Activated CD4-positive, alpha-beta T cell treated with anti-CD3 and anti-CD28 coated beads, Interleukin-2, amount 10 ng/mL, durations not matched to agents 24 days and 14 days (primary cell): ENCODE results near the gene IFIT1. TPM values are rescaled to one million over a fixed set of nuclear protein-coding genes. Genes with fewer than 3 reads are reported as not detected.
A peak's percentile ranks its signal among the peaks of the same experiment; 100 is the strongest.
"Not testable (repeated sequence)": the region's sequence is repeated elsewhere in the genome, so short reads cannot be mapped to it uniquely, and the experiment has no call there.

Experiments used
- DNase-seq: peaks from one replicate; pipeline ENCODE4 v3.0.0; 2022
- H3K27ac Mint-ChIP-seq: one replicate; pipeline ENCODE4 v1.8.0; 2022; ENCODE audit warnings: mild to moderate bottlenecking, mixed read lengths
- H3K27me3 Mint-ChIP-seq: one replicate; pipeline ENCODE4 v1.8.0; 2022; ENCODE audit warnings: mixed read lengths
- H3K36me3 Mint-ChIP-seq: one replicate; pipeline ENCODE4 v1.8.0; 2022; ENCODE audit warnings: low read depth, mild to moderate bottlenecking, mixed read lengths
- H3K4me1 Mint-ChIP-seq: one replicate; pipeline ENCODE4 v1.8.0; 2021; ENCODE audit warnings: mixed read lengths
- H3K4me3 Mint-ChIP-seq: one replicate; pipeline ENCODE4 v1.8.0; 2022; ENCODE audit warnings: mild to moderate bottlenecking, moderate library complexity, mixed read lengths
- H3K9me3 Mint-ChIP-seq: one replicate; pipeline ENCODE4 v1.8.0; 2021; ENCODE audit warnings: mixed read lengths
- intact Hi-C: fragments of 100-400 bp; cut with micrococcal nuclease; formaldehyde crosslinking; loops from one replicate; pipeline ENCODE4 v1.15.1; 2023
- total RNA-seq: library from RNA; stranded (reverse); gene quantifications from 2 replicates; pipeline ENCODE4 v1.2.3, GENCODE V29; 2022

The IFIT1 gene
- total RNA-seq, 1 donor from 2014 or later, result 0.58 TPM

- H3K27ac Mint-ChIP-seq, result peak overlapping the region; percentile 95
- peaks cover 30% of the 10 kb centered on the region for H3K36me3 Mint-ChIP-seq
- peaks cover 5% of the 10 kb centered on the region for H3K9me3 Mint-ChIP-seq
- intact Hi-C loops, result loop anchor here (1.0 to 10.0 kb wide), 7 partner anchors 15 to 1598 kb away; partner anchors contain the start of genes IFIT1, KIF20B and STAMBPL1
- peak; percentile 82 for DNase-seq
- no peaks in the 10 kb centered on the region for H3K27me3 Mint-ChIP-seq
- H3K4me3 Mint-ChIP-seq, result peak overlapping the region; percentile 92
- H3K4me1 Mint-ChIP-seq, result peaks cover 49% of the 10 kb centered on the region
Observed at GRCh38 chr10:89414879-89415821, 22.7 kb downstream of the IFIT1 start.

GRCh38 chr10:89416465-89416864, 24.0 kb downstream of the IFIT1 start:
- Mint-ChIP-seq H3K27me3 (no peaks in the 10 kb centered on the region), H3K36me3 (peaks cover 36% of the 10 kb centered on the region), H3K4me1 (peaks cover 46% of the 10 kb centered on the region), H3K27ac (no peak overlapping the region), H3K9me3 (peaks cover 5% of the 10 kb centered on the region), H3K4me3 (peak overlapping the region; percentile 92)
- intact Hi-C loops, result loop anchor here (10.0 kb wide), 1 partner anchor 412 kb away; no protein-coding TSS in a partner anchor
- peak; percentile 55 for DNase-seq

GRCh38 chr10:89419548-89419947, 27.1 kb downstream of the IFIT1 start:
- Mint-ChIP-seq H3K27ac (no peak overlapping the region), H3K9me3 (no peaks in the 10 kb centered on the region), H3K27me3 (no peaks in the 10 kb centered on the region), H3K36me3 (peaks cover 40% of the 10 kb centered on the region), H3K4me3 (peak overlapping the region; percentile 34), H3K4me1 (peaks cover 33% of the 10 kb centered on the region)
- intact Hi-C loops, result loop anchor here (10.0 kb wide), 1 partner anchor 415 kb away; no protein-coding TSS in a partner anchor
- DNase-seq, result no peak

GRCh38 chr10:89421018-89421476, 28.6 kb downstream of the IFIT1 start:
- H3K4me1 Mint-ChIP-seq, result peaks cover 28% of the 10 kb centered on the region
- DNase-seq, result peak; percentile 47
- intact Hi-C loops, result loop anchor here (10.0 kb wide), 1 partner anchor 374 kb away; no protein-coding TSS in a partner anchor
- H3K27ac Mint-ChIP-seq, result no peak overlapping the region
- no peaks in the 10 kb centered on the region for H3K27me3 Mint-ChIP-seq
- no peaks in the 10 kb centered on the region for H3K9me3 Mint-ChIP-seq
- no peak overlapping the region for H3K4me3 Mint-ChIP-seq
- peaks cover 39% of the 10 kb centered on the region for H3K36me3 Mint-ChIP-seq

- H3K4me3 Mint-ChIP-seq, result no peak overlapping the region
- peaks cover 4% of the 10 kb centered on the region for H3K4me1 Mint-ChIP-seq
- intact Hi-C loops, result loop anchor here (10.0 kb wide), 1 partner anchor 370 kb away; no protein-coding TSS in a partner anchor
- peaks cover 16% of the 10 kb centered on the region for H3K27me3 Mint-ChIP-seq
- H3K9me3 Mint-ChIP-seq, result no peaks in the 10 kb centered on the region
- DNase-seq, result no peak
- H3K36me3 Mint-ChIP-seq, result peaks cover 22% of the 10 kb centered on the region
- H3K27ac Mint-ChIP-seq, result no peak overlapping the region
Observed at GRCh38 chr10:89425000-89425399, 32.6 kb downstream of the IFIT1 start.

GRCh38 chr10:89426230-89426868, 33.9 kb downstream of the IFIT1 start:
- H3K27me3 Mint-ChIP-seq, result peaks cover 17% of the 10 kb centered on the region
- no peaks in the 10 kb centered on the region for H3K9me3 Mint-ChIP-seq
- peaks cover 14% of the 10 kb centered on the region for H3K36me3 Mint-ChIP-seq
- H3K27ac Mint-ChIP-seq, result no peak overlapping the region
- peak; percentile 71 for DNase-seq
- intact Hi-C loops, result loop anchor here (1.0 to 10.0 kb wide), 2 partner anchors 138 to 368 kb away; no protein-coding TSS in a partner anchor
- H3K4me1 Mint-ChIP-seq, result no peaks in the 10 kb centered on the region
- H3K4me3 Mint-ChIP-seq, result no peak overlapping the region

- Mint-ChIP-seq H3K27ac (no peak overlapping the region), H3K9me3 (no peaks in the 10 kb centered on the region), H3K4me3 (no peak overlapping the region), H3K4me1 (no peaks in the 10 kb centered on the region), H3K36me3 (peaks cover 4% of the 10 kb centered on the region), H3K27me3 (peaks cover 23% of the 10 kb centered on the region)
- no peak for DNase-seq
- intact Hi-C loops, result loop anchor here (10.0 kb wide), 1 partner anchor 367 kb away; no protein-coding TSS in a partner anchor
Observed at GRCh38 chr10:89427629-89428028, 35.2 kb downstream of the IFIT1 start.

GRCh38 chr10:89428877-89429276, 36.5 kb downstream of the IFIT1 start:
- H3K4me1 Mint-ChIP-seq, result no peaks in the 10 kb centered on the region
- H3K4me3 Mint-ChIP-seq, result no peak overlapping the region
- no peak for DNase-seq
- intact Hi-C loops, result loop anchor here (10.0 kb wide), 1 partner anchor 366 kb away; no protein-coding TSS in a partner anchor
- peaks cover 31% of the 10 kb centered on the region for H3K27me3 Mint-ChIP-seq
- no peaks in the 10 kb centered on the region for H3K36me3 Mint-ChIP-seq
- no peaks in the 10 kb centered on the region for H3K9me3 Mint-ChIP-seq
- no peak overlapping the region for H3K27ac Mint-ChIP-seq

- intact Hi-C loops, result no loop called here
- no peak overlapping the region for H3K27ac Mint-ChIP-seq
- no peak for DNase-seq
- H3K4me1 Mint-ChIP-seq, result no peaks in the 10 kb centered on the region
- no peaks in the 10 kb centered on the region for H3K36me3 Mint-ChIP-seq
- no peaks in the 10 kb centered on the region for H3K9me3 Mint-ChIP-seq
- no peak overlapping the region for H3K4me3 Mint-ChIP-seq
- H3K27me3 Mint-ChIP-seq, result peaks cover 53% of the 10 kb centered on the region
Observed at GRCh38 chr10:89431977-89432376, 39.6 kb downstream of the IFIT1 start.

GRCh38 chr10:89438525-89438924, 46.1 kb downstream of the IFIT1 start:
- H3K27ac Mint-ChIP-seq, result no peak overlapping the region
- peaks cover 44% of the 10 kb centered on the region for H3K27me3 Mint-ChIP-seq

GRCh38 chr10:89440226-89441009, 48.0 kb downstream of the IFIT1 start:
- intact Hi-C loops, result no loop called here
- DNase-seq, result no peak
- Mint-ChIP-seq H3K4me1 (no peaks in the 10 kb centered on the region), H3K4me3 (no peak overlapping the region), H3K9me3 (no peaks in the 10 kb centered on the region), H3K36me3 (no peaks in the 10 kb centered on the region), H3K27ac (no peak overlapping the region), H3K27me3 (peaks cover 29% of the 10 kb centered on the region)

More at GRCh38 chr10:89438525-89438924, 46.1 kb downstream of the IFIT1 start:
- no peak overlapping the region for H3K4me3 Mint-ChIP-seq
- H3K9me3 Mint-ChIP-seq, result no peaks in the 10 kb centered on the region
- no peak for DNase-seq
- no peaks in the 10 kb centered on the region for H3K4me1 Mint-ChIP-seq
- intact Hi-C loops, result no loop called here
- no peaks in the 10 kb centered on the region for H3K36me3 Mint-ChIP-seq

GRCh38 chr10:89442289-89442688, 49.9 kb downstream of the IFIT1 start:
- Mint-ChIP-seq H3K4me1 (no peaks in the 10 kb centered on the region), H3K27me3 (peaks cover 26% of the 10 kb centered on the region), H3K4me3 (no peak overlapping the region), H3K27ac (no peak overlapping the region), H3K9me3 (peaks cover 3% of the 10 kb centered on the region), H3K36me3 (no peaks in the 10 kb centered on the region)
- DNase-seq, result no peak
- intact Hi-C loops, result no loop called here

- intact Hi-C loops, DNase-seq, H3K4me1 Mint-ChIP-seq, H3K4me3 Mint-ChIP-seq, H3K27ac Mint-ChIP-seq, H3K9me3 Mint-ChIP-seq, H3K36me3 Mint-ChIP-seq: not testable (repeated sequence)
- peaks cover 23% of the 10 kb centered on the region for H3K27me3 Mint-ChIP-seq
Observed at GRCh38 chr10:89444819-89445218, 52.4 kb downstream of the IFIT1 start.
